HG02798 (cell line): Measurements from ENCODE around the gene MT1A.
A peak's percentile ranks its signal among the peaks of the same experiment; 100 is the strongest.

Experiments
- ATAC-seq: cut with Tn5 transposase; IDR thresholded peaks from one replicate; pipeline ENCODE4 v1.9.1; 2021; ENCODE audit warnings: mild to moderate bottlenecking; ENCODE audit not compliant: unreplicated experiment, poor library complexity

The MT1A gene

DNA sequence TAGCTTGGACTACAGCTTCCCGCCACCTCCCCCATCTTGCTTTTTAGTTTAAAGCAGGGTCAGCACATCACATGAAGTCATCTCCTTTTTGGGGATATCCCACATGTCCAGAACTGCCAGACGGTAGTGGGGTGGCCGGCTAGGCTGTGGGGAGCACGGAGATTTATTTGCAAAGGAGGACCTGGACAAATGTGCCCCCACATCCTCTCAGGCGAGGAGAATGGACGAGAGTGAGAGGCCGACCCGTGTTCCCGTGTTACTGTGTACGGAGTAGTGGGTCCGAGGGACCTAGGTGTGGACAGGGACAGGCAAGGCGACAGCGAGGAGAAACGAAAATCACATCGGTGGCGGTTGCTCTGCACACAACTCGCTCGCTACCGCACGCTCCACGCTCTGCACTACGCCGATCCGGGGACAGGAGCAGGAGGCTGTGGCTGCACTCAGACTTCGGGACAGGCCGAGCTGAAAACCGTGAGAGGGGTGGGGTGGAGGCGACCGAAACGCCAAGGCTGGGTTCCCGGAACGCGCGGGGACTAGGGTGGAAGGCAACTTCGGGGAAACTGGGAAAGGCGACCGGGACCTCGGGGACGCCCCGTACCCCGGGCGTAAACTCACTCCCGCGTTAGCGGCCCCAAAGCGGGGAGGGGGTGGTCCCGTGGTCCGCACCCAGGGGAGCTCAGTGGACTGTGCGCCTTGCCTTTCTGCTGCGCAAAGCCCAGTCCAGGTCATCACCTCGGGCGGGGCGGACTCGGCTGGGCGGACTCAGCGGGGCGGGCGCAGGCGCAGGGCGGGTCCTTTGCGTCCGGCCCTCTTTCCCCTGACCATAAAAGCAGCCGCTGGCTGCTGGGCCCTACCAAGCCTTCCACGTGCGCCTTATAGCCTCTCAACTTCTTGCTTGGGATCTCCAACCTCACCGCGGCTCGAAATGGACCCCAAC, at the start of gene MT1A:
TSS of gene MT1A (plus strand) at position 853 of the 937 bp plus-strand sequence. CDS start at position 926, 73 bp downstream.
- no peak for ATAC-seq

DNA sequence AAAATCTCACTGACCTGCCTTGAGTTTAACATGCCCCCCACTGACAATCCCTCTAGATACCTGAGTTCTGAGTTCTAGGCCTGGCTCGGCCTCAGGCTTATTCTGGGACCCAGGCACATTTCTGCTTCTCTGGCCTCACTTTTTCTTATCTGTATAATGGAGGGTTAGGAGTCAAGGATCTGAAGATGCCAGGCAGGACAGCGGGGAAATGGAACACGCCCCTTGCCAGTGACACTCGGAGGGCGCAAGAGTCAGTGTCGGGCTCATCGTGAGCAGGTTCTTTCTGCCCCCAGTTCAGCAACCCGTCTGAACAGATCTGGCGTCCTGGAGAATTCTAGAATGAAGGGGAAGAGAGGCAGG, 49.7 kb upstream of the MT1A start:
- ATAC-seq = no peak

DNA sequence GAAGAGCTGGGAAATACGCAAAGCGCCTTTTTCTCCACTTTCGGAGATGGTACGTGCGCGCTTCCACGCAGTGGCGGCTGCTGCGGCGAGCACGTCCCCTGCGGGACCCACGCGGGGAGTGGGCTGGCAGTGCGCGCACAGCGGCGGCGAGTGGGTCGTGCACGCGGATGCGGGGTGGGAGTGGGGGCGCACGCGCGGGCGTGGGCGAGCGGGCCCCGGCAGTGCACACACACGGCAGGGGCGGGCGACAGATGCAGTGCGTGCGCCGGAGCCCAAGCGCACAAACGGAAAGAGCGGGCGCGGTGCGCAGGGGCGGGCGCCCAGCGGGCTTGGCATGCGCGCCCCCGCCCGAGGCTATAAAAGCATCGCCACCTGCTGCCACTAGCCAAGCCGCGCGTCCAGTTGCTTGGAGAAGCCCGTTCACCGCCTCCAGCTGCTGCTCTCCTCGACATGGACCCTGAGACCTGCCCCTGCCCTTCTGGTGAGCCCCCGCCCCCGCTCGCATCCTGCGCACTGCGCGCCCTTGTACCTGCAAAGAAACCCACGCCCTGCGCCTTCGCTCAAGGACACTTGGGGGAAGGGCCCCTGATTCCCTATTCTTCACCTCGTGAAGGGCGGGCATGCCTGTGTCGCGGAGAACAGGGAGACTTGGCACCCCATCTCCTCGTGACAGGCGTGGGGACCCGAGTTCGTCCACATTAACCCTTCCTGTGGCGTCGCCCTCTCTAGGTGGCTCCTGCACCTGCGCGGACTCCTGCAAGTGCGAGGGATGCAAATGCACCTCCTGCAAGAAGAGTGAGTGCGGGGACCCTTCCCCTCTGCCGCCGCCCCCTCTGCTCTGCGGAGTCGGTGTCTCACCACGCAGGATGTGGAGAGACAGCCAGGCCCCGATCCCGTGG, 49.1 kb upstream of the MT1A start, which contains the start of gene MT3:
TSS of gene MT3 (plus strand) at position 388 of the 899 bp plus-strand sequence. CDS start at position 451, 63 bp downstream.
- no peak for ATAC-seq

DNA sequence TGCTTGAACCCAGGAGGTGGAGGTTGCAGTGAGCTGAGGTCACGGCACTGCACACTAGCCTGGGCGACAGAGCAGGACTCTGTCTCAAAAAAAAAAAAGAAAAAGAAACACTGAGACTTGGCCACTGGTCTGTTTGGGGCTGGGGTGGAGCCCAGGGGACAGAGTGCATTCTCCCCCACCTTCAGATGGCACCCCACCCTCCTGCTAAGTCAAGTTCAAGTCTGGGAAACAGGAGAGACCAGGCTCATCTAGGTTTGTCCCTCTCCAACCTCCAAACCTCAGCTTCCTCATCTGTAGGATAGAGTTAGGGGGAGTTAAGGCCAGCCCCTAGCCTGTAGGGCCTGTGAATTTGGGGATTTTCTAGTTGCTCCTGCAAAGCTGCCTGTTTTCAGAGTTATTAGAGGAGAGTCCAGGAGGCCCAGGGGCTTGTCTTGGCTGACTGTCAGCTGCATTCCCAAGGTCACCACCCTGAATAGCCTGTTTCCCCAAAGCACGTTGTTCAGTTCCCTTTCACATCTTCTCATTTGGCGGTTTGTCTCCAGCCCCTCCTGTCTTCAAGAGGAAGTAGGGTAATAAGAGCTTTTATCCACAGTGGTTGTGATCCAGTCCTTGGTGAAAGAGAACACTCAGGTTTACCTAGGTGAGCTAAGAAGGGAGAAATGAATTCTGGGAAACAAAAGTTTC, 46.9 kb upstream of the MT1A start:
- no peak for ATAC-seq

DNA sequence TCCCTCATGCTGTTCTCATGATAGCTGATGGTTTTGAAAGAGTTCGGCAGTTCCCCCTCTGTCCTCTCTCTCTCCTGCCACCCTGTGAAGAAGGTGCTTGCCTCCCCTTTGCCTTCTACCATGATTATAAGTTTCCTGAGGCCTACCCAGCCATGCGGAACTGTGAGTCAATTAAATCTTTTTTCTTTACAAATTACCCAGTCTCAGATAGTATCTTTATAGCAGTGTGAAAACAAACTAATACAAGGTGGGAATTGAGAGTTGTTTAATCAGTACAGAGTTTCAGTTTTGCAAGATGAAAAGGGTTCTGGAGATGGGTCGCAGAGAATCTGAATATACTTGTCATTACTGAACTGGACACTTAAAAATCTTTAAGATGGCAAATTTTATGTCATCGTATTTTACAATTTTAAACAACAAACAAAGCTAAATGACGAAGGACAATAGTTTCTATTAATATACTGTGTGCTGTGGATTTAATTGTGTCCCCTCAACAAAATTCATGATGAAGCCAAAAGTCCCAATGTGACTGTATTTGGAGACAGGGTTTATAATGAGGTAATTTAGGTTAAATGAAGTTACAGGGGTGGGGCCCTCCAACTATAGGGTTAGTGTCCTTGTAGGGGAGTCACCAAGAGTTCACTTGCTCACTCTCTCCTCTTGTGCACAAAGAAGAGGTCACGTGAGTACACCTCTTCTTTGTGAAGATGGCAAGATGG, 44.7 kb upstream of the MT1A start:
- no peak for ATAC-seq

DNA sequence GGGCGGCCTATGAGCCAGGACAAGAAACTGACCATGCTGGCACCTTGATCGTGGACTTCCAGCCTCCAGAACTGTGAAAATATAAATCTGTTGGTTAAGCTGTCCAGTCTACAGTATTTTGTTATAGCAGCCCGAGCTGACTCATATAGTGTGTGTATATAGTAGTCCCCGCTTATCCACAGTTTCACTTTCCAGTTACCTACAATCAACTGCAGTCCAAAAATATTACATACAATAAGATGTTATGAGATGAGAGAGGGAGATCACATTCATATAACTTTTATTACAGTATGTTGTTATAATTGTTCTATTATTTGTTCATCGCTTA, 44.2 kb upstream of the MT1A start:
- no peak for ATAC-seq

DNA sequence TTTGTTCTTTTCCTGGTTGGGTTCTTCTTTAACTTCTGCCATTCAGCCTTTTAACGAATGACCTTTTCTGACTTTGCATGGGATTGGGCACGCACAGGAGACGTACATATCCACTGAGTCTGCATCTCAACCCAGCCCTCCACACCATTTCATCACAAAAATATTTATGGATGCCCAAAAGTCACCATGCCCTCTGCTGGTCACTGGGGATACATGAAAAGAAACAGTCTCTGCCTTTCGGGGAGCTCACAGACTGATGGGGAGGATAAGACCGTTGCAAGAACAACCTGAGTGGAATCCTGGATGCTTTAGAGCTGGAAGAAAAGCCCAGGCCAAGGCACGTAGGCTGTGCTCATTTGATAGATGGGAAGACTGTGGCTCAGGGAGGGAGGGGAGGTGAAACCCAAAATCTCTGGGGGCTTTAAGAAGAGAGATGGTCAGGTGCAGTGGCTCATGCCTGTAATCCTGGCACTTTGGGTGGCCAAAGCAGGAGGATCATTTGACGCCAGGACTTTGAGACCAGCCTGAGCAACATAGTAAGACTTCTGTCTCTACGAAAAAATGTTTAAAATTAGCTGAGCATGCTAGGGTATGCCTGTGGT, 38.0 kb upstream of the MT1A start:
- ATAC-seq = no peak

DNA sequence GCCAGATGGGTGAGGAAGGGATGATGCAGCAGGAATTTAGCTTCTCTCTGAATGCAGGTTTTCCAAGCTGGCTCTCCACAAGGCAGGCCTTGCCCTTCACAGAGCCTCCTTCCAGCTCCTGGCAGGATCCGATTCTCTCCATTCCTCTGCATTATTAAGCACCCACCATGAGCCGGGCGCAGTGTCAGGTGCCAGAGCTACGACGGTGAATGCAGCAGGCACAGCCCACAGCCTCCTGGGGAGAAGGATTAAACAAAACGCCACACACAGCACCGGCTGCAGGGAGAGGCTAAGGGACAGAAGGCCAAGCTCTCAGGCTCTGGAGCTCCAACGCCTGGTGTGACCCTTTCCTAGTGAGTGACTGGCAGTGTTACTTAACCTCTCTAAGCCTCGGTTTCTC, 37.1 kb upstream of the MT1A start:
- no peak for ATAC-seq

DNA sequence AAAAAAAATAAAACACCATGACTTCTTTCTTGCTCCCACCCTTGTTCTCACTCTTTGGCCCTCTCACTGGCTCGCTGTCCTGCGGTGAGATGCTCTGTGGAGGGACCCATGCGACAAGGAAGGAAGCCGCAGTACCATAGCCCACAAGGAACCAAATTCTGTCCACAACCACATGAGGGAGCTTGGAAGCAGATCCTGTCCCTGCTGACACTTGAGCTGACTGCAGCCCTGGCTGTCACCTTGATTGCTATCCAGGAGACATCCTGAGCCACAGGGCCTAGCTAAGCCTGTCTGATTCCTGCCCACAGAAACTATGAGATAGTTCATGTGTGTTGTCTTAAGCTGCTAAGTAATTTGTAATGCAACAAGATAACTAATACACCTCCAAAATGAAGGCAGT, 34.9 kb upstream of the MT1A start:
- no peak for ATAC-seq

DNA sequence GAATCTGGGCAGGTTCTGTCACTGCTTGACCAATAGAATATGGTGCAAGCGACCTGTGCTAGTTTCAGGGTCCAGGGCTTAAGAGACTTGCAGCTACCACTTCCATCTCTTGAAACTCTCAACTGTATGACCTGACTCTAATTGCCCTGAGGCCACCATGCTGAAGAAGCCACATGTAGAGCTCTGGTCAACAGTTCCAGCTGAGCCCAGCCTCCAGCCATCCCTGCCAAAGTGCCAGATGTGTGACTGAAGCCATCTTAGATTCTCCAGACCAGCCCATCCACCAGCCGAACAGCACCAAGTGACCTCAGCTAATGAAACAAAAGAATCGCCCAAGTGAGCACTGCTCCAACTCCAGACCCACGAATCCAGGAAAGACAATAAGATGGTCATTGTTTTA, 33.5 kb upstream of the MT1A start:
- ATAC-seq = no peak

DNA sequence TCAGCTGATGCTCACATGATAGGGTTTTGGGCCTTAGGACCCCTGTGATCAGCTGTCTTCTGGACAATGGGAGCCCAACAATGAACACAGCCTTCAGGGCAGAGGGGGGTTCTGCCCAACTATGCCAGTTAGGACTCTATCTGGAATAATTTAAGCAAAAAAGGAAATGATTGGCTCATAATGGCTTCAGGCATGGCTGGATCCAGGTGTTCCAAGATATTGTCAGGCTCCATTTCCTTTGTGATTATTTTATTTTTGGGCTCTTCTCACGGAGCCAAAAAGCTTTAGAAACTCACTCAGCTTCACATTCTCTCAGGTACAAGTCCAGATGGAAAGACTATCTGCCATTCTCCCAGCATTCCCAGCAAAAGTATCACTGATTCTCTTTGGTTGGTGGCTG, 33.0 kb upstream of the MT1A start:
- ATAC-seq = no peak

DNA sequence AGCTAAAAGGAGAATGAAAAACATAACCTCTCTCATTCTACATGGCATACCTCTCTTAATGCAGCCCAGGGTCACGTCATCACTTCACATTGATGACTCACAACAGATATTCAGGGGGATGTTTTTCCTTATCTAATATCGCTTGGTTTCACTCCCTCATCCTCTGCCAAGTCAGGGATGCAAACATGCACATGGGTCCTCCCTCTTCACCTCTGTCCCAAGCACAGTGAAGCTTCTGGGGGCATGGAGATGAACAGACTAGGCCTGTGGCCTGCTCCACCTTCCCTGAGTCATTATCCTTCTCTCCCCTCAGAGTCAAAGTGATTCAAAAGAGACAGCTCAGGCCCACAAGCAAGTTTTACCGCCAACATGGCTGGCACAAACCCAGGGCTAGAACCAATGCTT, 32.4 kb upstream of the MT1A start:
- ATAC-seq = no peak

DNA sequence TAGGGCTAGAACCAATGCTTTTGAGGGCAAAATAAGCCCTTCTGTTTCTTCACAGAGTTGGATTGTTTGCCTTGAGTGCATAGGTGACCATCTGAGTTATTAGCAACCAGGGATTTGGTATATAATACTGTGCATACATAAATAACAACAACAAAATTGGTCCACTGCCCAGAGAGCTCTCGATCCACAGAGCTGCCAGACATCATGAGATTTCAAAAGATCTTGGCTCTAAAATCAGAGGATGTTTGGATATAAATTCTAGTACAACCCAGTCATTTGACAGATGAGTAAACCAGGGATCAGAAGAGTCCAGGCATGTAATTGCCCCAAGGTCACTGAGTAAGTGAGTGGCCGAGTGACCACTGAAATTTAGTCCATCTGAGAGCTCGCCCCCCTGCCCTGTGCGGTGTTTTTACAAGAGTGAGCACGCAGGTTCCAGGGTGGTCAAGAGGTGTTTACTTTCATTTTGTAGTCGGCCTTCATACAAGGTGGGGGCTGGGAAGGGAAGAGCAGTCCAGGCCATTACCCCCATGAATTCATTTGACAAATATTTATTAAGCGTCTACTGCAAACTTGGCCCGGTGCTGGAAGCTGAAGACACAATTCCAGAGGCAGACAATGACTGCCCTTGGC, 31.9 kb upstream of the MT1A start:
- ATAC-seq = no peak

DNA sequence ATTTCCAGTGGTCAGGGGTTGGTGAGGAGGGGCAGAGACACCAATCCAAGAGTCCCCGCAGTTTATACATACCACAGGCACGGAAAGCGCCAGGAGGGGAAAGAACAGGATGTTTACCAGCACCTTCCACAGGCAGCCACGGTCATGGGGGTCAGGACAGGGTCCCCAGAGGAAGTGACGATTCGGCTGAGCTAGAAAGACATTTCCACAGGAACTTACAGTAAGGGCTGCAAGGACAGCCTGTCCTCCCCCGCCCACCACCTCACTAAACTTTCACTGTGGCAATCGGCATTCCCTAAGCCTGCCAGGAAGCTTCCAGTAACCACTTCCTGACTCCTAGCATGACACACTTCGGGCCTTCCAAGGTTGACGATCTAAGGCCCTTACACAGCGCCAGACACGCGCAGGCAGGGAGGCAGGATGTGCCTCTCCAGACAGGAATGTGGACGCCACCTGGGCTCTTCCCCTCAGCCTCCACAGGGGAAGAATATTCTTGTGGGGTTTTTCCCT, 31.3 kb upstream of the MT1A start:
- ATAC-seq = no peak

DNA sequence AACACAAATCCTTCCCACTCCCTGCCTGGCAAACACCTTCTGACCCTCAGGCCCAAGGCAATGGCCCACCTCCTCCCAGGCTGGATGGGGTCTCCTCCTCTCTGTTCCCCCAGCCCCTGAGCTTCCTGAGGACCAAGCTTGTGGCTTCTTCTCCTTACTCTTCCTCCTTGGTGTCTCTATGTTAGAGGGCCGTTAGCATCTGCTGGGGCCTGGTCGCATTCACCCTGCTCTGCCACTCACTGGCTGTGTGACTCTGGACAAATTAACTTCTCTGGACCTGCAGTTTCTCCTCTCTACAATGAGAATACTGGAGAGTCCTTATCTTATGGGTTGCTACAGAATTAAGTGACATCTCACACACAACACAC, 30.8 kb upstream of the MT1A start:
- ATAC-seq = no peak

DNA sequence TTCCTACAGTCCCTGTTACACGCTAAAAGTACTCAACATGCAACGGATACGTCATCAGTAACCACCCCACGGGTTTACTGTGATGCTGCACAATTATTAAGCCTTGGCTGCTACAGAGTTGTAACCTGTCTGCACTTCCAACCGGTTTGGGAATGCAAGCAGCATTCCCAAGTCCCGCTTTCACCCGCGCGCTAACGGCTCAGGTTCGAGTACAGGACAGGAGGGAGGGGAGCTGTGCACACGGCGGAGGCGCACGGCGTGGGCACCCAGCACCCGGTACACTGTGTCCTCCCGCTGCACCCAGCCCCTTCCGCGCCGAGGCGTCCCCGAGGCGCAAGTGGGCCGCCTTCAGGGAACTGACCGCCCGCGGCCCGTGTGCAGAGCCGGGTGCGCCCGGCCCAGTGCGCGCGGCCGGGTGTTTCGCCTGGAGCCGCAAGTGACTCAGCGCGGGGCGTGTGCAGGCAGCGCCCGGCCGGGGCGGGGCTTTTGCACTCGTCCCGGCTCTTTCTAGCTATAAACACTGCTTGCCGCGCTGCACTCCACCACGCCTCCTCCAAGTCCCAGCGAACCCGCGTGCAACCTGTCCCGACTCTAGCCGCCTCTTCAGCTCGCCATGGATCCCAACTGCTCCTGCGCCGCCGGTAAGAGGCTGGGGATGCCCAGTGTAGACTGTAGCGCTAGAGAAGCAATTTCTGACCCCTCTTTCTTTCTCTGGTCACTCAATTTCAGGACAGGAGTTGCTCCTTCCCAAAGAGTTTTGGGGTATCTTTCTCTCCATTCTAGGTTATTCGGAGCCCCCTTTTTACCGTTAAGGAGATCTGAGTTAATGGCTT, 30.2 kb upstream of the MT1A start, which contains the start of gene MT2A:
TSS of gene MT2A (plus strand) at position 542 of the 833 bp plus-strand sequence. CDS start at position 614, 72 bp downstream.
- peak; percentile 91 for ATAC-seq

DNA sequence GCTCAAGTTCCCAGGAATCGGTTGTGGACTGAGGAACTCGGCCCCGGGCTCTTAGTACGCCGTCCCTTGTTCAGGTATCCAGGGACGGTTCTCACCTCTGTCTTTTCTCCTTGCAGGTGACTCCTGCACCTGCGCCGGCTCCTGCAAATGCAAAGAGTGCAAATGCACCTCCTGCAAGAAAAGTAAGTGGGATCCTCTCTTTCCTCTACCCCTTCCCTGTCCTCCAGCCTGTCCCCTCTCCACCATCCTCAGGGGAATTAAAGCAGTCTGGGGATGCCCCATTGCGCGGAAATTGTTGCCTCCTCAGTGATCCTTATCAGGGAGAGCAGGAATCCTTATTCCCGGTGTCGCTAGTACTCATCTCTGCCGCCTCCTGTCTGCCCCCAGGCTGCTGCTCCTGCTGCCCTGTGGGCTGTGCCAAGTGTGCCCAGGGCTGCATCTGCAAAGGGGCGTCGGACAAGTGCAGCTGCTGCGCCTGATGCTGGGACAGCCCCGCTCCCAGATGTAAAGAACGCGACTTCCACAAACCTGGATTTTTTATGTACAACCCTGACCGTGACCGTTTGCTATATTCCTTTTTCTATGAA, 29.5 kb upstream of the MT1A start:
- ATAC-seq = no peak

DNA sequence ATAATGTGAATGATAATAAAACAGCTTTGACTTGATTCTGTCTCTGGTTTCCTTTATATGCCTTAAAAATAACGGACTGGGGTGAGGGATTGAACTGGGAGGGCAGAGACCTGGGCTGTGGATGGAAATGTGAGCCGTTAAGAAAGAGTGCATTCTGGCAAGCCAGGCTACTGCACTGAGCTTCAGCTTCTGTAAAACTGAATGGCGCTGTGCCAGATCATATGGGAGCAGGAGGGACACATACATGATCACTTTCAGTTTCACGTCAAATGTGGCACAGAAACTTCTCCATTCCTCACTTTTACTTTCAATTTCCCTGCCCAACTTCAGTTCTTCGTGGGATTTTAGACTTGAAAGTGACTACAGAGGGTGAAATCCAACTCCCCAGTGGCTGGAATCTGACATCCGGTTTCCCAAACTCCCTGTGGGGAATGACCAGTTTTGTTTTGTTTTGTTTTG, 29.0 kb upstream of the MT1A start:
- peak; percentile 27 for ATAC-seq
